Vagina (tissue), 2 donors: Measurements from ENCODE around the gene C6orf52. TPM values are rescaled to one million over a fixed set of nuclear protein-coding genes. Genes with fewer than 3 reads are reported as not detected.

Experiments
- DNase-seq, 2 donors: peaks; one replicate each; pipeline ENCODE4 v3.0.0-alpha.2; 2017; ENCODE audit errors: extremely low spot score in 2 of 2
- H3K27ac ChIP-seq: fragments of 200-600 bp; sonication (generic); one replicate; pipeline ENCODE4 v1.5.1; 2019
- H3K27me3 ChIP-seq: fragments of 200-600 bp; sonication (generic); one replicate; pipeline ENCODE4 v1.5.1; 2019
- H3K36me3 ChIP-seq, 2 donors: fragments of 200-600 bp; sonication (generic); one replicate each; pipeline ENCODE4 v1.5.1; 2017 to 2019
- H3K4me1 ChIP-seq: fragments of 200-600 bp; sonication (generic); one replicate; pipeline ENCODE4 v1.5.1; 2019
- H3K4me3 ChIP-seq, 2 donors: fragments of 200-600 bp; sonication (generic); 1 replicate in 1 of 2; 2 replicates in 1 of 2; pipeline ENCODE4 v1.5.1; 2016 to 2019
- H3K9me3 ChIP-seq: fragments of 200-600 bp; sonication (generic); one replicate; pipeline ENCODE4 v1.5.1; 2019
- CTCF ChIP-seq, 3 experiments: fragments of 450-650 bp in 2 of 3; fragments of 200-600 bp in 1 of 3; sonication (generic) in 1 of 3; IDR thresholded peaks; one replicate each; pipeline ENCODE4 v1.5.1; 2017 to 2019; ENCODE audit warnings: antibody characterized with exemption in 3 of 3, mild to moderate bottlenecking in 2 of 3, moderate library complexity in 2 of 3
- POLR2A ChIP-seq, 2 donors: fragments of 450-650 bp; IDR thresholded peaks; one replicate each; pipeline ENCODE4 v1.6.1; 2017; ENCODE audit warnings: antibody characterized with exemption in 2 of 2, mild to moderate bottlenecking in 2 of 2, moderate library complexity in 2 of 2
- POLR2AphosphoS5 ChIP-seq, 2 donors: sonication (generic); formaldehyde crosslinking; IDR thresholded peaks; one replicate each; pipeline ENCODE4 v1.9.0; 2017; ENCODE audit warnings: antibody characterized with exemption in 2 of 2, mild to moderate bottlenecking in 2 of 2, low read depth in 1 of 2; ENCODE audit not compliant: insufficient read depth in 1 of 2
- intact Hi-C: fragments of 100-400 bp; cut with DNase I; formaldehyde crosslinking; loops from one replicate; pipeline ENCODE4 v1.15.1; 2023
- total RNA-seq: library from RNA; depleted of rRNA; stranded (reverse); fragments of >200 nt; gene quantifications from one replicate; pipeline ENCODE4 v1.2.3, GENCODE V29; 2016

C6orf52 gene
- total RNA-seq, 1 donor from 2014 or later = not detected

- intact Hi-C loops = no loop called here
- no peaks in the 10 kb centered on the region for H3K9me3 ChIP-seq
- H3K4me3 ChIP-seq = no peak overlapping the region
- H3K36me3 ChIP-seq = no peaks in the 10 kb centered on the region
- H3K4me1 ChIP-seq = no peaks in the 10 kb centered on the region
- no peak for TF ChIP-seq CTCF (IDR thresholded peaks at IDR 0.05)
- TF ChIP-seq POLR2AphosphoS5 (IDR thresholded peaks at IDR 0.05; ENCODE audit: insufficient read depth in 1 of 2, low read depth in 1 of 2) = no peak
- no peak for TF ChIP-seq POLR2A (IDR thresholded peaks at IDR 0.05)
- no peak overlapping the region for H3K27ac ChIP-seq
- no peak for DNase-seq
- H3K27me3 ChIP-seq = no peaks in the 10 kb centered on the region
Observed at GRCh38 chr6:10684618-10685017, 9.8 kb downstream of the C6orf52 start.

GRCh38 chr6:10682355-10682988 lies 11.9 kb downstream of the C6orf52 start:
- no peak for TF ChIP-seq CTCF (IDR thresholded peaks at IDR 0.05)
- TF ChIP-seq POLR2A (IDR thresholded peaks at IDR 0.05) = no peak
- no peak for TF ChIP-seq POLR2AphosphoS5 (IDR thresholded peaks at IDR 0.05; ENCODE audit: insufficient read depth in 1 of 2, low read depth in 1 of 2)
- Histone ChIP-seq H3K27me3 (no peaks in the 10 kb centered on the region), H3K27ac (no peak overlapping the region), H3K36me3 (no peaks in the 10 kb centered on the region), H3K4me1 (no peaks in the 10 kb centered on the region), H3K4me3 (no peak overlapping the region), H3K9me3 (no peaks in the 10 kb centered on the region)
- intact Hi-C loops = no loop called here
- no peak for DNase-seq

- H3K9me3 ChIP-seq = no peaks in the 10 kb centered on the region
- intact Hi-C loops = no loop called here
- H3K4me3 ChIP-seq = no peak overlapping the region
- TF ChIP-seq POLR2A (IDR thresholded peaks at IDR 0.05) (no peak), POLR2AphosphoS5 (IDR thresholded peaks at IDR 0.05; ENCODE audit: insufficient read depth in 1 of 2, low read depth in 1 of 2) (no peak), CTCF (IDR thresholded peaks at IDR 0.05) (no peak)
- H3K4me1 ChIP-seq = no peaks in the 10 kb centered on the region
- H3K36me3 ChIP-seq = no peaks in the 10 kb centered on the region
- no peak overlapping the region for H3K27ac ChIP-seq
- H3K27me3 ChIP-seq = no peaks in the 10 kb centered on the region
- no peak for DNase-seq
Observed at GRCh38 chr6:10681795-10682194, 12.6 kb downstream of the C6orf52 start.

GRCh38 chr6:10678456-10678855 lies 16.0 kb downstream of the C6orf52 start:
- no peaks in the 10 kb centered on the region for H3K36me3 ChIP-seq
- H3K27me3 ChIP-seq = no peaks in the 10 kb centered on the region
- TF ChIP-seq POLR2A (IDR thresholded peaks at IDR 0.05) (no peak), POLR2AphosphoS5 (IDR thresholded peaks at IDR 0.05; ENCODE audit: insufficient read depth in 1 of 2, low read depth in 1 of 2) (no peak), CTCF (IDR thresholded peaks at IDR 0.05) (no peak)
- intact Hi-C loops = no loop called here
- no peaks in the 10 kb centered on the region for H3K9me3 ChIP-seq
- no peak overlapping the region for H3K27ac ChIP-seq
- H3K4me3 ChIP-seq = no peak overlapping the region
- DNase-seq = no peak
- no peaks in the 10 kb centered on the region for H3K4me1 ChIP-seq

GRCh38 chr6:10676403-10676802 lies 18.0 kb downstream of the C6orf52 start:
- no peaks in the 10 kb centered on the region for H3K9me3 ChIP-seq
- TF ChIP-seq POLR2A (IDR thresholded peaks at IDR 0.05) (no peak), CTCF (IDR thresholded peaks at IDR 0.05) (no peak), POLR2AphosphoS5 (IDR thresholded peaks at IDR 0.05; ENCODE audit: insufficient read depth in 1 of 2, low read depth in 1 of 2) (no peak)
- intact Hi-C loops = no loop called here

More at GRCh38 chr6:10676403-10676802, 18.0 kb downstream of the C6orf52 start:
- Histone ChIP-seq H3K36me3 (no peaks in the 10 kb centered on the region), H3K27ac (no peak overlapping the region), H3K4me3 (no peak overlapping the region), H3K4me1 (no peaks in the 10 kb centered on the region), H3K27me3 (no peaks in the 10 kb centered on the region)
- DNase-seq = no peak
